SHP77 treated with DMSO at 0.1 percent for 48 hours (cell line): ENCODE measurements around the gene PDE6G.
"Not testable (repeated sequence)": the region's sequence is repeated elsewhere in the genome, so short reads cannot be mapped to it uniquely, and the experiment has no call there.

ENCODE experiments used
- DNase-seq: peaks from one replicate; lab custom pipeline; 2025; lab: John Stamatoyannopoulos, UW

The PDE6G gene

DNA sequence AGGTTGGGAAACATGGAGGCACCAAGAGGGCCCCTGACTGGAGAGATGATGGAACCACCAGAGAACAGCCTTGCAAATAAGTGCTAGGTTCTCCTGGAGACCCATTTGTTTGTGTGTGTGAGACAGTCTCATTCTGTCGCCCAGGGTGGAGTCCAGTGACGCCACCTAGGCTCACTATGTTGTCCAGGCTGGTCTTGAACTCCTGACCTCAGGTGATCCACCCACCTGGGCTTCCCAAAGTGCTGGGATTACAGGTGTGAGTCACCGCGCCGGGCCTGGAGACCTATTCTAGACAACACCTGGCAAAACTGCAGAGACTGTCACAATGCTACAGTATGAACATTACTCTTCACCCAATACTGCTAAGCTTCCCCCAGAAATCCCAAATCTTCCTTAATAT, 20.9 kb downstream of the PDE6G start:
- no peak for DNase-seq

DNA sequence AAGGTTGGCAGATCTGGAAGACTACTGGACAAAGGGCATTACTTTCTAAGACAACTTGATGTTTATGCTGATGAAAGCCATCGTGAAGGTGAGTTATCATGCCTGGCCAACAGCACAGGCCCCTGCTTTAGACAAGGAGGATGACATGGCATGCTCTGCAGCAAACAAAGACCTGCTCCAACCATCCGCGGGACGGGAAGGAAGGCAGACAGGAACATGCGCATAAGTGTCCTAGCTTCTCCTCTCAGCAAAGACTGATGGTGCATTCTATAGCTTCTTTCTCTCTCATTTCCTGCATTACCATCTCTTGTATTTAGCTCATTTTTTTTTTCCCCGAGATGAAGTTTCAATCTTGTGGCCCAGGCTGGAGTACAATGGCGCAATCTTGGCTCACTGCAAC, 24.9 kb downstream of the PDE6G start:
- DNase-seq: no peak

DNA sequence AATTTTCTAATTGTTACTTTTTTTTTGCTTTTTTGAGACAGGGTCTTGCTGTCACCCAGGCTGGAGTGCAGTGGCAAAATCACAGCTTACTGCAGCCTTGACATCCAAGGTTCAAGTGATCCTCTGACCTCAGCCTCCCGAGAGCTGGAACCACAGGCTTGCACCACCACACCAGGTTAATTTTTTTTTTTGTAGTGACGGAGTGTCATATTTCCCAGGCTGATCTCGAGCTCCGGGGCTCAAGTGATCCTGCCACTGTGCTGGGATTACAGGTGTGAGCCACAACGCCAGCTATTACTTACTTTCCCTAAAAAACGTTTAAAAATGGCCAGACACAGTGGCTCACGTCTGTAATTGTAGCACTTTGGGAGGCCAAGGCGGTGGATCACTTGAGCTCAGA, 26.1 kb downstream of the PDE6G start:
- DNase-seq: no peak

- no peak for DNase-seq
Observed at GRCh38 chr17:81621494-81622130, 34.7 kb downstream of the PDE6G start.

DNA sequence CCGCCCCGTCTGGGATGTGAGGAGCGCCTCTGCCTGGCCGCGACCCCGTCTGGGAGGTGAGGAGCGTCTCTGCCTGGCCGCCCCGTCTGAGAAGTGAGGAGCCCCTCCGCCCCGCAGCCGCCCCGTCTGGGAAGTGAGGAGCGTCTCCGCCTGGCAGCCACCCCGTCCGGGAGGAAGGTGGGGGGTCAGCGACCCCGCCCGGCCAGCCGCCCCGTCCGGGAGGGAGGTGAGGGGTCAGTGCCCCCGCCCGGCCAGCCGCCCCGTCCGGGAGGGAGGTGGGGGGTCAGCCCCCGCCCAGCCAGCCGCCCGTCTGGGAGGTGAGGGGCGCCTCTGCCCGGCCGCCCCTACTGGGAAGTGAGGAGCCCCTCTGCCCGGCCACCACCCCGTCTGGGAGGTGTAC, 38.0 kb downstream of the PDE6G start:
- DNase-seq: not testable (repeated sequence)

DNA sequence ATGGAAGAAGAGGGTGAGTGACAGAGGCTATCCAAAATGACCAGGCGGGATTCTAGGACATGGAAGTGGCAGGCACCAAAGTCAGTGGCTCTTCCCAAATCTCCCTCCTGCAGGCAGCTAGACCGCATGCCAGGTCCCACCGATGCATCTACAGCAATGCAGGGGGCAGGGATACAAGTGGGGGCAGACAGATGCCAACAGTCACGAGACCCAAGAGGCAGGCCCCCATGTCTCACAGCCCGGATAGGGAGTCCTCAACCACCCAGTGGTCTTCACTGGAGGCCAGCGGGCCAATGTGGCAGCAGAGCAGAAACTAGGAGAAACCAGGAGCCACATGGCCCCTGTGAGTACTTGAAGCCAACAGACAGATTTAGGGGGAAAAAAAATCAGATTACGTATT, 39.5 kb downstream of the PDE6G start:
- DNase-seq: no peak

DNA sequence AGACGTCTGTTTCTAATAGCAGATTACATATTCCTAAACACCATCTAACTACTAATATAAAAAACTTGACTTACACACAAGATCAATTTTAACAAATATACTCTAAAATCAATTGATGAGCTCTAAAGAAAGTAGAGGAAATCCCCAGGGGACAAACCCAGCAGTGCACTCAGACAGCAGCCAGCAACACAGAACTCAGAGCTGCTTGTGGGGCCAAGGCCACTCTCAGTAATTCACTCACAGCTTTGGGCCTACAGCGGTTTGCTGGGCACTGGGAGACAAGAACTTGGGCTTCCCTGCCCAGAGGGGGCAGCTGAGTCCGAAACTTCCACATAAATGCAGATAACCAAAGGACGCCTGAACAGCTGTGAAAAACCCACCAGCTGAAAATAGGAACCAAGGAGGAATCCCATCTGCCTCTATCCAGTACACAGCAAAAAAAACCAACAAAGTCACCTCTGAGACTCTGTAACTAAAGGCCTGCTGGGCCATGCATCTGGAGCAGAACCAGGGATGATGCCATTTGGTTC, 40.9 kb downstream of the PDE6G start:
- DNase-seq: no peak

GRCh38 chr17:81612172-81612970, 44.0 kb downstream of the PDE6G start:
- DNase-seq: no peak

GRCh38 chr17:81609541-81610311, 46.6 kb downstream of the PDE6G start:
- no peak for DNase-seq

- DNase-seq: no peak
Observed at GRCh38 chr17:81608605-81609004, 47.7 kb downstream of the PDE6G start.

DNA sequence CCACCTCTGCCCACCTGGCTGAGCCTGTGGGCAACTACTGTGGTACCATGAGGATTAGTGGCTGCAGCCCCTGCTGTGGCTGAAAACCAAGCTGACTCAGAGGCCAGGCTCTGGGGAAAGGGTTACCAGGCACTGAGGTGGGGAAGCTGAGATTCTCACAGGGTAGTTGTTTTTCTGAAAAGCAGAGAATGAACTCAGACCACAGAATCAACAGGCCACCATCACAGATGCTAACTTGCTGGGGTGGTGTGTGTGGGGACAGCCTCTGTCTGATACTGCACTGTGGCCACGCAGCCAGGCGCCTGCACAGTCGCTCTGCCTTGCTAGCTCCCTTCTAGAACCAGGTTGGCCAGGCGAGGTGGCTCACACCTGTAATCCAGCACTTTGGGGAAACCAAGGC, 48.3 kb downstream of the PDE6G start:
- DNase-seq: no peak

DNA sequence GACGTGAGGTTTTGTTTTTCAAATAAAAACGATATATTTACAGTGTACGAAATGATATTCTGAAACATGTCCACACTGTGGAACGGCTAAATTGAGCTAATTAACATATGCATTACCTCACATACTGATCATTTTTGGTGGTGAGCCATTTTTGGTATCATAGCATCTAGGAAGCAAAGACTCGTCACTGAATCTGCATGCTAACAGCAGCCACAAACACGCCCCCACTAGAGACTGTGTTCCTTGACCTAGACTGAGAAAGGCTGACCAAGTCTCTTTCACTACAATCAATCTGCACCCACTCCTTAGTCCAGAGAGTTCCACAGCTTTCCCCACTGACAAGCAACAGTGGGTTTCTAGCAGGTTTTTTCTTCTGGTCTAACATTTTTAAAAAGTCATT, 48.9 kb downstream of the PDE6G start:
- no peak for DNase-seq

DNA sequence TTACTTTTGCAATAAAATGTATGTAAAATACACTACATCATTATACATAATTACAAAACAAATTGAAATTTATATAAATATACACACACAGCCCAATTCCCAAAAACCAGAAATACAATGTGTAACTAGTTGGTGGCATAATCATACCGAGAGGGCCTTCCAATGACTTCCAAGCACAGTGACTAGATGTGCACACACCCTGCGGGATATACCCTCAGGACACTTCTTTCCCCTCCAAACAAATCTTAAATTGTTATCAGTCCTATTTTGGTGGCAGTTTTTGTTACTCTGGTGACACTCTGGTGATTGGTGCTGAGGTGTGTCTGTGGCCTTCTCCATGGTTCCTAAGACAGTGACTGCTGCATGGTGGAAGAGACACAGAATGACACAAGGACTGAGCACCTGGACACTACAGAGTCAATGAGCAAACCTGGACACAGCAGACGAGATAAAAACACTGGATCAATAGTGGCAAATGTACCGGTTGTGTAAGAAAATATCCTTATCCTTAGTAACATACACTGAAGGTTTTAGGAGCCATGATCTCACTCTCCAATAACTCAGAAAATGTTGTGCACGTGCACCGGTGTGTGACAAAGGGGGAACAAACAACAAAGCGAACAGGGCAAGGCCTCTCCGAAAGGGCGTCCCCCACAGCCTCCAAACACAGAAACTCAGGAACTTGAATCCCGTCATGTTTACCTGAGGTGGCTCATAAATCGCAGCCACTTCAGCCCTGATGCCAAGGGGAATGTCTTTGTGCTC, 52.3 kb downstream of the PDE6G start:
- no peak for DNase-seq

- DNase-seq: peak; percentile 44
Observed at GRCh38 chr17:81601525-81602120, 54.7 kb downstream of the PDE6G start.
